MM.1S (cell line): ENCODE results near the gene TIMM23B.
"Not testable (repeated sequence)": the region's sequence is repeated elsewhere in the genome, so short reads cannot be mapped to it uniquely, and the experiment has no call there.

ENCODE experiments used
- CTCF ChIP-seq: fragments of 300-600 bp; sonication (generic); IDR thresholded peaks from 2 replicates; pipeline ENCODE4 v1.5.1; 2016; ENCODE audit warnings: antibody characterized with exemption, low read length, mixed read lengths
- EZH2 ChIP-seq: fragments of 300-600 bp; sonication (generic); optimal IDR thresholded peaks from 2 replicates; pipeline ENCODE3; 2017; ENCODE audit warnings: low read depth, mild to moderate bottlenecking, antibody characterized with exemption, low read length, mixed read lengths

DNA sequence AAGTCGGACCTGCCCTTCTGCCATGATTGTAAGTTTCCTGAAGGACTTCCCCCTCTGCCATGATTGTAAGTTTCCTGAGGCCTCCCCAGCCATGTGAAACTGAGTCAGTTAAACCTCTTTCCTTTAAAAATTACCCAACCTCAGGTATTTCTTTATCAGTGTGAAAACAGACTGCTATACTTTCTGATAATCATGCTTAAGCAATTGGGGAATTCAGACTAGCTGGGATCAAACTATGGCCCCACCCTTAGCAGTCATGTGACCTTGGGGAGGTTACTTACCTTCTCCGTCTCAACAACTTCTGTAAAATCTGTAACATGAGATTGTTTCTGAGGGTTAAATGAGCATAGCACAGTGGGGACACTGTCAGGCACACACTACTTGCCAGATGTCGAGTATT is 45.4 kb downstream of the TIMM23B start:
- TF ChIP-seq CTCF, EZH2: not testable (repeated sequence)
